ENCODE results near the gene RABAC1. TPM values are rescaled to one million over a fixed set of nuclear protein-coding genes. Genes with fewer than 3 reads are reported as not detected.

The RABAC1 gene, protein sequence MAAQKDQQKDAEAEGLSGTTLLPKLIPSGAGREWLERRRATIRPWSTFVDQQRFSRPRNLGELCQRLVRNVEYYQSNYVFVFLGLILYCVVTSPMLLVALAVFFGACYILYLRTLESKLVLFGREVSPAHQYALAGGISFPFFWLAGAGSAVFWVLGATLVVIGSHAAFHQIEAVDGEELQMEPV
- polyA plus RNA-seq (ENCODE audit: insufficient read length): 45.4 TPM
- long read RNA-seq, donor 1, transcript RABAC1-201 (5 exons, 821 nt): major isoform, 64 of 110 reads
- long read RNA-seq, donor 1, transcript RABAC1-204 (1 exons, 662 nt): minor isoform, 7 of 110 reads
- long read RNA-seq, donor 1, partial matches to known transcripts: 23 of 110 reads
- long read RNA-seq, donor 1, other reads (novel, unspliced or antisense): 8 of 110 reads
- long read RNA-seq, donor 2, transcript RABAC1-201 (5 exons, 821 nt): major isoform, 59 of 67 reads
- long read RNA-seq, donor 2, partial matches to known transcripts: 0 of 67 reads
- long read RNA-seq, donor 2, other reads (novel, unspliced or antisense): 5 of 67 reads
- long read RNA-seq, donor 3, transcript RABAC1-204 (1 exons, 662 nt): minor isoform, 8 of 75 reads
- long read RNA-seq, donor 3, transcript RABAC1-201 (5 exons, 821 nt): major isoform, 61 of 75 reads
- long read RNA-seq, donor 3, transcript RABAC1-202 (2 exons, 725 nt): minor isoform, 6 of 75 reads
- long read RNA-seq, donor 3, partial matches to known transcripts: 0 of 75 reads
- long read RNA-seq, donor 3, other reads (novel, unspliced or antisense): 0 of 75 reads
- long read RNA-seq, donor 4, transcript RABAC1-201 (5 exons, 821 nt): major isoform, 7 of 16 reads
- long read RNA-seq, donor 4, transcript RABAC1-204 (1 exons, 662 nt): minor isoform, 5 of 16 reads
- long read RNA-seq, donor 4, partial matches to known transcripts: 0 of 16 reads
- long read RNA-seq, donor 4, other reads (novel, unspliced or antisense): 0 of 16 reads
- long read RNA-seq, donor 5, transcript RABAC1-202 (2 exons, 725 nt): minor isoform, 7 of 169 reads
- long read RNA-seq, donor 5, transcript RABAC1-201 (5 exons, 821 nt): major isoform, 124 of 169 reads
- long read RNA-seq, donor 5, transcript RABAC1-204 (1 exons, 662 nt): minor isoform, 5 of 169 reads
- long read RNA-seq, donor 5, partial matches to known transcripts: 11 of 169 reads
- long read RNA-seq, donor 5, other reads (novel, unspliced or antisense): 19 of 169 reads
- long read RNA-seq, donor 6, transcript RABAC1-201 (5 exons, 821 nt): major isoform, 93 of 118 reads
- long read RNA-seq, donor 6, transcript RABAC1-204 (1 exons, 662 nt): minor isoform, 8 of 118 reads
- long read RNA-seq, donor 6, partial matches to known transcripts: 6 of 118 reads
- long read RNA-seq, donor 6, other reads (novel, unspliced or antisense): 6 of 118 reads
- long read RNA-seq, donor 7, transcript RABAC1-201 (5 exons, 821 nt): major isoform, 106 of 155 reads
- long read RNA-seq, donor 7, partial matches to known transcripts: 22 of 155 reads
- long read RNA-seq, donor 7, other reads (novel, unspliced or antisense): 18 of 155 reads
- long read RNA-seq, donor 8, transcript RABAC1-201 (5 exons, 821 nt): major isoform, 36 of 44 reads
- long read RNA-seq, donor 8, partial matches to known transcripts: 0 of 44 reads
- long read RNA-seq, donor 8, other reads (novel, unspliced or antisense): 0 of 44 reads

DNA sequence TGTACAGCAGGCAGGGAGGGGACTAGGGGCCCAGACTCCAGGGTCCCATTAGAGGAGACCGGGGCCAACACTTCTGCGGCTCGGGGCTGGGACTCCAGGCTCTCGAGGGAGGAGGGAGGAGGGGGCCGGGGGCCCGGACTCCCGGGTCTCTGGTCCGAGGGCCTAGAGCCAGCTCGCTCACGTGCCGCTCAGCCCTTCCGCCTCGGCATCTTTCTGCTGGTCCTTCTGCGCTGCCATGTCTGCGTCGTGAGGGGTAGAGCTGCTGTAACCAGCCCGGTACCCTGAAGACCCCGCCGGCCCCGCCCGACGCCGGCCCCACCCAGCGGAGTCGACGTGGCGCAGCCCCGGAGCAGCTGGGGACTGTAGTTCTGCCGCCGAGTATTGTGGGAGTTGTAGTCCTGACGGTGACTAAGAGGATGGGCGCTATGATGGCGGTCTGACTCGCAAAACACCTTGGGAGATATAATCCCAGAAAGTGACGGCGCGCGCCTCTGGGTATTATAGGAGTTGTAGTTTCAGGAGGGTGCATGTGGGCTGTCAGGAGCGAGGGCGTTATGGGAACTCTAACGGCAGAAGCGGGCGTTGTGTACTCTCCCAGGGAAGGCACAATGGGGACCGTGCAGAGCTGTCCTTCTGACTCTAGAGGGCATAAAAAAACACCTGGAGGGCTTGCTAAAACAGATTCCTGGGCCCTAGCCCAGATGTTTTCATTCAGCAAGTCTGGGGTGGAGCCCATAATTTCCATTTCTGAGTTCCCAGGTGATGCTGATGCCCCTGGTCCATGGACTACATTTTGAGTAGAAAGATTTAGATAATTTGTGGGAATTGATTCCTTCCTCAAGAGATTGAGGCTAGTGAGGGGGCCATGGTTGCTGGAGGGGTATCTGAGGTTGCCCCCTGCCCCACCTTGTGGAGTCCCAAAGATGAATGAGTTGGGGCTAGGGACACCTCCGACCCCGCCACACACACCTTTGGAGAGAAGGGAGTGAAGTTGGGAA is at the start of gene RABAC1:
Gene RABAC1, minus strand, starts transcription at position 266 of the 998 bp plus-strand sequence. Its CDS starts 29 bp downstream, at position 237.
- peak; percentile 90 for DNase-seq

DNA sequence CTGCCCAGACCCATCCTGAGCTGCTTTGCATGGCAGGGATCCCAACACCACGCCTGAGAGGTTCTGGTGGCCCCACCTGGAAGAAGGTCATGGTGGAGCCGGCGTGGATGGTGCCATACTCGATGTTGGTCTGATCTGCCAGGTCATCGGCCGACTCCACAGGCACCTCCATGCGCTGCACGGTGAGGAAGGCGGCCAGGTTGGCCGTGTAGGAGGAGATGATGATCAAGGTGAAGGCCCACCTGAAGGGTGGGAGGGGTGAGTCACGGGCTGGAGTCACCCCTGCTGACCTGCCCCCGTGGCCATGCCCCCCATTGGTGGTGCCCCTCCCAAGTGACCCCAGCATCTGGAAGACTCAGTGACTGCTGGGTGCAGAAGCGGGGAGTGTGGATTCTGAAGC is 47.4 kb upstream of the RABAC1 start:
- no peak for DNase-seq

DNA sequence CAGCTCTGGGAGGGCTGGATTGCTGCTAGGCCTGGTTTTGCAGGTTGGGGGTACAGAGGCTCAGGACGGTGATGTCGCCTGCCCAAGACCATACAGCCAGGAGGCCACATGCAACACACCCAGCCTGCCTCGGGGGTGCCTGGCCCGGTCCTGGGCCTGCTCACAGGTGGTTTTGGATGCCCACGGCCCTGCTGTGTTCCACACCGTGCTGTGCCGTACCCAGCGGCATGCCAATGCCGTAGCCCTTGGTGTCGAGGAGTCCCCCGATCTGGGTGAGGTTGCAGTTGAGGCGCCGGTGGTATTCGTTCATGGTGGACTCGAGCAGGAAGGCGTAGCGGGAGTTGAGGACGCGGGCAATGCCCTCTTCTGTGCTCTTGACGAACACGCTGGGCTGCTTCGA is 46.4 kb upstream of the RABAC1 start:
- DNase-seq: no peak

DNA sequence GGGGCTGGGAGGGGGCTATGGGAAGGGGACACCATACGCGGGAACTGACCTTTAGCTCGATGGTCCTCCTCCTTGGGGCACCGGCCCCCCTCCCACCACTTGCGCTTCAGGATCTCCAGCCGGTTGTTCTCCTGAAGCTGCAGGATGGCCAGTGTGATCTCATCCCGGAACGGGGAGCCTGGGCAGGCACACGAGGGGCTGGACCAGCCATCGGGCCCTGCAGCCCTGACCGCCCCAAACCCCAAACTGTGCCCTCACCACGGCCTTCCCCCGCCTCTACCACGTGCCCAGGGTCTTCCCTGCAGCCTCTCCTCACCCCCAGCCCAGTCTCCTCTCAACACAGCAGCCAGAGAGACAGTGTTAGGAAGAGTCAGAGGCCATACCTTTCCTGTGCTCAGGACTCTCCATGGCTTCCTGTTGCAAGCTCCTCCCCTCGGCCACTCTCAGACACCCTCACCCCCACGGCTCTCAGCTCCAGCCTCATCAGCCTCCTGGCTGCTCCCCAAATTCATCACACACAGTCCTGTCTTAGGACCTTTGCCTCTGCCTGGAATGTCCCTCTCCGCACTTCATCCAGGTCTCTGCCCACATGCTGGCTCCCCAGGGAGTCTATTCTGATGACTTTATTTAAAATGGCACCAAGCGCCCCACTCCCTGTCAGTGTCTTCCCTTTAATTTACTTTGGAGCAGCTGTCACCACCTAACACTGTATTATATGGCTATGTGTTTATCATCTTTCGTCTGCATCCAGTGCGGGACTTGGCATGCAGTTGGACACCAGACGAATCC is 44.6 kb upstream of the RABAC1 start:
- DNase-seq: no peak

DNA sequence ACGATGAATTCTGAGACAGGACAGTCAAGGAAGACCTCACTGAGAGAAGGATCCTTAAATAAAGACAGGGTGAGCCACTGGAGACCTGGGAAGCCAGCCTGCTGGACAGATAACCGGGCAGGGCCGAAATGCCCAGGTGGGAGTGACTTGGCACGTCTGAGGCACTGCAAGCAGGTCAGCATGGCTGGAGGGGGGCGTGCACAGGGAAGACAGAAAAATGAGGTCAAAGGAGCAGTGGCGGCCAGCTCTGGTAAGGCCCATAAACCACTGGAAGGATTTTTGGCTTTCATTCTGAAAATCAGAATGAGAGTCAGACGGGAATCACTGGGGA is 40.7 kb upstream of the RABAC1 start:
- no peak for DNase-seq

DNA sequence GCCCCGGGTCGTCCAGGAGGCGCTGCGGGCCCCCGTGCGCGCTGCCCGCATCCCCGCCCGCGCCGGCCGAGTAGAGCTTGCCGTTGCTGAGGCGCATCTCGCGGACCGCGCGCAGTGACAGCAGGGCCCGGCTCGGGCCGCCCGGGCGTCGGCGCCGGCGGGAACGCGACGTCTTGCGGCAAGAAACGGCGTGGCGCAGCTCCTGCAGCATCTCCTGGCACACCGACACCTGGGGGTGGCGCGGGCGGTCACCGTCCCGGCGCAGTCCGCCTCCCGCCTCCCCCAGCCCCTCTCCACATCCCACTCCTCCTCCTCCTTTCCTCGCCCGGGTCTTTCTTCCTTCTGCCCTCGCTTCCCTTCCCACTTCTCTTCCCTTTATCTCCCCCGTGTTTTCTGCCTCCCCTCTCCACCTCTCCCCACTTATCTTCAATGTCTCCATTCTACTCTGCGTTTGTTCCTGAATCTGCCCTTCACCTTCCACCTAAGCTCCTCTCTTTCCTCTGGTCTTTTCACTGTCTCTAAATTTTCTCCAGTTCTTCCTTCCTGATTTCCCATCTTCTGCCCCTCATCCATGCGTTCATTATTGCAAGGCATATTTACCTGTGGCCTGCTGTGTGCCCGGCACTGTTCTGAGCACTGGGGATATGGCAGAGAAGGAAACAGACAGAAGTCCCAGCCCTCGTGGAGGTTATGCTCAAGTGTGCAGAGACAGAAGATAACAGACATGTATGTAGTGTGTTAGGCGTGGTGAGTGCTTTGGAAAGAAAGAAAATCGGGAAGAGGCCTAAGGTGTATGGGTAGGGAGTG is 40.2 kb upstream of the RABAC1 start:
- no peak for DNase-seq

DNA sequence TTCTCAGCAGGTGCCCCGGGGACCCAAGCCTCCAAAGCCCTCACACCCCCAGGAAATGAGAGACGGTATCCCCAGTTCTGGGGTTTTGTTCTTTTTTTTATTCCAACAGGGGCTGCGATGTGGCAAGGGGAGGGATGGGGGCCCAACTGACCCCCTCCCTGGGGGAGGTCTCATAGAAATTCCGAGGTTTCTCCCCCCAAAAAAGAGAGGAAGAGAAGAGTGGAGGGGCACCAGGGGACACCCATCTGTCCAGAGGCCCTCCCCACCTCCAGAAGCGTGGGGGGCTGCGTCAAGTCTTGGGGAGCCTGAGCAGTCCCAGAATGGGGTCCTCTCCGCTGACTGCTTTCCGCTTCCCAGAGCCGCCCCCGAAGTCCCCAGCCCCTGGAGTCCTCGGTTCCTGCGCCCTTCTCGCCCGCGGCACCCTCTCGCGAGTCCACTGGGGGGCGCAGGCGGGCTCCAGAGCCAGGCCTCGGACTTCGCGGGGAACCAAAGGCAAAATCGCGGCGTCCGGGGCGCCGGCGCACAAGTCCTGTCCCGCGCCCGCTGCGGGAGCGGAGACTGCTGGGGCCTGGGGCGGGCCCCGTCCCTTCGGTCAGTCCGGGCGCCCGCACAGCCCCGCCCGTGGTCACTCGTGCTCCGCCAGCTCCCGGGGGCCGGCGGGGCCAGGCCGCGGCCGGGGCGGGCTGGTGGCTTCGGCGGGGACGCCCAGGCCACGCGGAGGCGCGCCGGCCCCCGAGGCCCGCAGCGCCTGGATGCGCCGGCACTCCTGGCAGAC is 39.3 kb upstream of the RABAC1 start:
- no peak for DNase-seq

DNA sequence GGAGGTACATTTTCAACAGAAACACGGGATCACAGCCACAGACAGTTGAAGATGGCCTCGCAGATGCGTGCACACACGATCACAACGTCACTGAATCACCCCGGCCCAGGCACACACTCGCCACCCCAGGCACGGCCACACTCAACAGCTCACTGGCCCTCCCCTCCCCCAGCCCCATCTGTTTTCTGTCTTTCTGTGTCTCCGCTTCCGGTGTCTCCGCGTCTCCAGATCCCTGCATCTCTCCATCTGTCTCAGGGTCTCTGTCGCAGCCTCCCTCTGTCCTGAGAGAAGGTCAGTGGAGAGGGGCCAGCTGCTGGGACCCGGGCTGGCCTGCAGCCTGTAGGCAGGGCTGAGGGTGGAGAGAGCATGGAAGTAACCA is 38.7 kb upstream of the RABAC1 start:
- no peak for DNase-seq

DNA sequence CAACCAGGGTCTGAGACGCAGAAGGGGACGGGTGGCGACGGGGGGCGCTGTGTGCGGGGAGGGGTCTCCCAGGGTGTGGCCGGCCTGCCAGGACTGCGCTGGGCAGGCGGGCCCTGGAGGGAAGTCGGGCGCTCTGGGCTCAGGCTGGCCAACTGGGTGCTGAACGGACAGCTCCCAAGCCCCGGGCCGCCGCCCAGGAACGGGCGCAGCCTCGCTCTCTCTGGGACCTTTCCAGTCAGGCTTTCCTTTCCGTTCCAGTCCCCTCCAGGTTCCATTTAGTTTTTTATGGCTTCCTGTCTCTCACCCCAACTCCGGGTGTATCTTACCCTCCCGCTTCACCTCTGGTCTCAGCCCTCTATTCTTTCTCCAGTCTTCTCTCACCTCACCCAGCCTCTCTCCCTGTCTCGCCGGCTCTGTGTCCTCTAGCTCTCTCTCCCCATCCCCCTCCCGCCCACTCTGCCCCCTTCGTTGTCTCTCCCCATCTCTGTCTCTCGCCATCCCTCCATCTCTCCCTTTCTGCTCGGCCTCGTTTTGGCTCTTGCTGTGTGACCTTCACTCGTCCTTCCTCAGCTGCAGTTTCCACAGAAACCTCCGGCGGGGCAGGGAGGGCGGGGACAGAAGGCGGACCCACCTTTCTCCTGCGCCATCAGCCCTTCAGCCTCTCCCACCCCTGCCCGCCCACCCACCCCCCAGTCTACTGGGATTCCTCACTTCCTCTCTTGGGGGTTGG is 38.2 kb upstream of the RABAC1 start:
- DNase-seq: peak; percentile 45

DNA sequence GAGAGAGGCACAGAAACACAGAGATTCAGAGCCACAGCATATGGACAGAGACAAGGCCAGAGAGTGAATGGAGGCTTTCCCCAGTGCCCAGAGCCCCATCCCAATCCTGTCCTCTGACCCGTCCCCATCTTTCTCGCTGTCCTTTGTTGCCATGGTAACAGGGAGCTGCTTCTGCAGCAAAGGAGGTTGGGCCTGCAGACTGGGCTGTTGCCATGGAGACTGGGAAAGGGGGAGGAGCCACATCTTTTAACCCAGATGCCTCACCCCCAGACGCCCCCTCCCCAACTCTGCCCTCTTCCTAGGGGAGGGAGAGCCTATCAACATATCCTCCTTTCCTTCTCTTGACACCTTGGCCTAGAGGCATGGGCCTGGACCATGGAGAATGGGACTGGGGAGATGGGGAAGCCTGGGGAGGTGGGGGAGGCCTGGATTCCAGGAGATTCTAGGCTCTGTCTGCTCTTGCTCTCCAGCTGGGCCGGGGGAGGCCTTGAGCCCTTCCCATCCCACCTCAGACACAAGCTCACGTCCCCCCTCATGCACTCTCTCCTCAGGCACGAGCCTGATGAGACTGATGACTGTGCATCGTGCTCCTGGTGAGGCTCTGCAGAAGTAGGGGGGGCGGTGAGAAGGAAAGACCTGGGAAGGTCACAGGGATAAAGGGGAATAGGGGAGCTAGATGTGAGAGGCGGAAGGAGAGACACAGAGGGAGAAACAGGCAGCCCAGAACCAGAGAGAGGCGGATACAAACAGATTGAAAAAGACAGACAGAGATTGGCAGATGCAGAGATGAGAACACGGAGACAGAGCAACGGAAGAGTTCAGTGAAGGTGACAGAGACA is 37.1 kb upstream of the RABAC1 start:
- DNase-seq: no peak

DNA sequence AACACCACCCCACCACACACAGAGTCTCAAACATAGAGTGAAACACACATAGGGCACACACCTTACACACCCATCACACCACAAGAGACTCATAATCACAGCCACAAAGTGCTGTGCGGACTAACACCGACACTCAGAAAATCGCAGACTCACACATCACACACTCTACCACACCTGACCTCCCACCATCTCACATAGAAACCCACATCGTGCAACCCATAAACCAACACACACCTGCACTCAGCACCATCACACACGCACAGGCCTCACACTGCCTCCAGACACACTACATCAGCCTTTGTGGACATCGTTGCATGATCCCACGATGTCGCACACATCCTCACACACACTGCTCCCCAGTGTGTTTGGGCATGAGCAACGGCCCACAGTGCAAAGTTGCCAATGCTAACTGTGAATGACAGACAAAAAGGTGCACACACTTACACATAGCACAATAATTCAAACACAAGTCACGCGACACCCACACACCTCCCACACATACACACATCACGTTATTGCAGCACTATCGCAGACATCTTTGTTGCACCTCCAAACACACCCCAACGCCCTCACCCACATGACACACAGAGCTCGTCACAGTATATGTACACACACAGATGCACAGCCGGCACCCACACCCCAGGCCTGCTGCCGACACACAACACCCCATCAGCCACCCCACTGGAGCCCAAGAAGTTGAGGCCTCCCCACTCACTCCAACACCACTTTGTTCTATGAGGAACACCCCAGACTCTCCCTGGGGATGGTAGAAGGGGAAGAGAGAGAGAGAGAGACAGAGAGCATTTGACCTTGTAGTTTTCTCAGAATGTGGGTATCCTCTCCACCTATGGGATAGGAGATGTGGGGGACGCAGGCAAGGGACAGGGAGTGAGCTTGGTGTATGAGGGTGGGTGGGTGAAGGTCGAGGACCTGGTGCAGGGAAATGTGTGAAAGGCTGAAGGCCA is 36.2 kb upstream of the RABAC1 start:
- DNase-seq: no peak

DNA sequence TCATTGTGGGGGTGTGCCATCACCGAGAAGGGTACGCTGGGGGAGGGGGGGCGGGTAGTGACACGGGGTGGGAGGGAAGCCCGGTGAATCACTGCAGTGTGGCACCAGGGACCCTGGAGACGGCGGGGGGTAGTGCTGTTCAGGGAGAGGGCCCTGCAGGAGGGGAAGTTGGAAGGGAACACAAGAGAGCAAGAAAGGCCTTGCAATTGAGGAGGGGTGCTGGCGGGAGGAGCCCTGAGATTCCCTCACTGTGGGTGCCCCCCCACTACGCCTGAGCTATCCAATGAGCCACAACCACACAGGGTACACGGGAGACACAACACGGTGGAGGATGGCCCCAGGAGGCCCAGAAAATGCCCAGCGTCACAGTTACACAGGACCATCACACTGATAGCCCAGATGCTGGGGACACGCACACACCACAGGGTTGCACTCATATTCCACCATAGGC is 35.4 kb upstream of the RABAC1 start:
- no peak for DNase-seq

DNA sequence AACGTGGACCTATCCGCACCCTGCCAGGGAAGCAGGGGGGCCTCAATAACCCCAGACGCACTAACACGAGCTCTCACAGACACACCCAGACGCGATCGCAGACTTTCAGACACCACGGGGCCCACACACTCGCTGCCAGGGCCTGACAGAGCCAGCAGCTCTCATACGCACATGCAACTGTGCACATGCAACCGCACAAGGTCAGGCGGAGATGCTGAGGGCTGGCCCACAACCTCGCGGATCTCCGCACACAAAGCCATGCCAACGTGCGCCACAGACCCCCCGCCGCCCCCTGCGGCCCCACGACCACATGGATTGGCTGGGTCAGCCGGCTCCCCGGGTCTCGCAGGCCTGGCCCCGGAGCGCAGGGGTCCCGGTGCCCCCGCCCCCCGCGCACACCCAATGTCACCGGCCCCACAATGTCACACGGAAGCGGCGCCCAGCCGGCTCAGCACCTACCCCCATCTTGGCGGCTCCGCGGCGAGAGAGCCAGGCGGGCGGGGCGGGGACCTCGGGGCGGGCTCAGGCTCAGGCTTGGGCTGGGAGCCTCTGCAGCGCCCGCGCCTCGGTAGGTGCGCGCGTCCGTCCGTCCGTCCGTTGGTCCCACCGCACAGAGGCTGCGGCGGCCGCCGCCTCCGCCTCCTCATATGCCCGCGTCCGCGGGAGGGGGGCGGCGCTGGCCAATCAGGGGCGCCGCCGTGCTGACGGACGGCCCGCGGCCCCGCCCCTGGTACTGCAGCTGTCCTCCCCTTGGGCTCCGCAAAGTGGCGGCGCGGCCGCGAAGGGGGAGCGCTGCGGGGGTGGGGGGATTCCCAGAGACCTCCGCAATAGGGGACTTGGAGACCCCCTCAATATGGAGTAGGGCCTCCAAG is 34.7 kb upstream of the RABAC1 start, which contains the start of gene ATP1A3:
Gene ATP1A3, minus strand, starts transcription at position 619 of the 872 bp plus-strand sequence. Its CDS starts 154 bp downstream, at position 465.
- DNase-seq: no peak
